A673 (cell line): ENCODE results near the gene PDGFD.

Source experiments
- EZH2 ChIP-seq: fragments of 200-600 bp; sonication (generic); IDR thresholded peaks from 2 replicates; pipeline ENCODE4 v1.6.1; 2017; ENCODE audit warnings: borderline replicate concordance, low read depth, mild to moderate bottlenecking, mixed read lengths, antibody characterized with exemption, low read length; ENCODE audit not compliant: poor library complexity, severe bottlenecking
- TF ChIP-seq, protein P1 (sequence below): fragments of 300-800, 200-600 bp; sonication (generic); conservative IDR thresholded peaks from 2 replicates; pipeline ENCODE4 v1.5.1; 2017; ENCODE audit warnings: low read depth, mild to moderate bottlenecking, antibody characterized with exemption, low read length, moderate library complexity, mixed read lengths

- no peak for TF ChIP-seq EZH2
- TF ChIP-seq, protein P1, sequence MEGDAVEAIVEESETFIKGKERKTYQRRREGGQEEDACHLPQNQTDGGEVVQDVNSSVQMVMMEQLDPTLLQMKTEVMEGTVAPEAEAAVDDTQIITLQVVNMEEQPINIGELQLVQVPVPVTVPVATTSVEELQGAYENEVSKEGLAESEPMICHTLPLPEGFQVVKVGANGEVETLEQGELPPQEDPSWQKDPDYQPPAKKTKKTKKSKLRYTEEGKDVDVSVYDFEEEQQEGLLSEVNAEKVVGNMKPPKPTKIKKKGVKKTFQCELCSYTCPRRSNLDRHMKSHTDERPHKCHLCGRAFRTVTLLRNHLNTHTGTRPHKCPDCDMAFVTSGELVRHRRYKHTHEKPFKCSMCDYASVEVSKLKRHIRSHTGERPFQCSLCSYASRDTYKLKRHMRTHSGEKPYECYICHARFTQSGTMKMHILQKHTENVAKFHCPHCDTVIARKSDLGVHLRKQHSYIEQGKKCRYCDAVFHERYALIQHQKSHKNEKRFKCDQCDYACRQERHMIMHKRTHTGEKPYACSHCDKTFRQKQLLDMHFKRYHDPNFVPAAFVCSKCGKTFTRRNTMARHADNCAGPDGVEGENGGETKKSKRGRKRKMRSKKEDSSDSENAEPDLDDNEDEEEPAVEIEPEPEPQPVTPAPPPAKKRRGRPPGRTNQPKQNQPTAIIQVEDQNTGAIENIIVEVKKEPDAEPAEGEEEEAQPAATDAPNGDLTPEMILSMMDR = no peak
These were observed 10.9 kb downstream of the PDGFD start for GRCh38 chr11:104152941-104153505.
